Adipocyte (in vitro differentiated cells): ENCODE results near the gene MRPS26.
"Not testable (repeated sequence)": the region's sequence is repeated elsewhere in the genome, so short reads cannot be mapped to it uniquely, and the experiment has no call there.

ENCODE experiments used
- DNase-seq: peaks from one replicate; pipeline ENCODE4 v3.0.0-alpha.2; 2015; ENCODE audit warnings: low read depth
- H3K27me3 ChIP-seq: replicated peaks from 2 replicates; pipeline ENCODE4 v1.7.0; 2013; ENCODE audit warnings: mild to moderate bottlenecking, low read length, moderate library complexity; ENCODE audit not compliant: control insufficient read depth, insufficient read depth
- H3K36me3 ChIP-seq: 2 replicates; pipeline ENCODE4 v1.7.0; 2013; ENCODE audit warnings: low read length, mild to moderate bottlenecking, moderate library complexity; ENCODE audit not compliant: control insufficient read depth, insufficient read depth, severe bottlenecking
- H3K4me1 ChIP-seq: 2 replicates; pipeline ENCODE4 v1.7.0; 2013; ENCODE audit warnings: mild to moderate bottlenecking, low read length, moderate library complexity; ENCODE audit not compliant: control insufficient read depth, insufficient read depth
- H3K4me3 ChIP-seq: 2 replicates; pipeline ENCODE4 v1.7.0; 2013; ENCODE audit warnings: mild to moderate bottlenecking, low read length, moderate library complexity
- H3K9ac ChIP-seq: 2 replicates; pipeline ENCODE4 v1.7.0; 2013; ENCODE audit warnings: mild to moderate bottlenecking, low read length, moderate library complexity
- H3K9me3 ChIP-seq: 2 replicates; pipeline ENCODE4 v1.7.0; 2013; ENCODE audit warnings: mild to moderate bottlenecking, low read length, moderate library complexity; ENCODE audit not compliant: control insufficient read depth

The MRPS26 gene

DNA sequence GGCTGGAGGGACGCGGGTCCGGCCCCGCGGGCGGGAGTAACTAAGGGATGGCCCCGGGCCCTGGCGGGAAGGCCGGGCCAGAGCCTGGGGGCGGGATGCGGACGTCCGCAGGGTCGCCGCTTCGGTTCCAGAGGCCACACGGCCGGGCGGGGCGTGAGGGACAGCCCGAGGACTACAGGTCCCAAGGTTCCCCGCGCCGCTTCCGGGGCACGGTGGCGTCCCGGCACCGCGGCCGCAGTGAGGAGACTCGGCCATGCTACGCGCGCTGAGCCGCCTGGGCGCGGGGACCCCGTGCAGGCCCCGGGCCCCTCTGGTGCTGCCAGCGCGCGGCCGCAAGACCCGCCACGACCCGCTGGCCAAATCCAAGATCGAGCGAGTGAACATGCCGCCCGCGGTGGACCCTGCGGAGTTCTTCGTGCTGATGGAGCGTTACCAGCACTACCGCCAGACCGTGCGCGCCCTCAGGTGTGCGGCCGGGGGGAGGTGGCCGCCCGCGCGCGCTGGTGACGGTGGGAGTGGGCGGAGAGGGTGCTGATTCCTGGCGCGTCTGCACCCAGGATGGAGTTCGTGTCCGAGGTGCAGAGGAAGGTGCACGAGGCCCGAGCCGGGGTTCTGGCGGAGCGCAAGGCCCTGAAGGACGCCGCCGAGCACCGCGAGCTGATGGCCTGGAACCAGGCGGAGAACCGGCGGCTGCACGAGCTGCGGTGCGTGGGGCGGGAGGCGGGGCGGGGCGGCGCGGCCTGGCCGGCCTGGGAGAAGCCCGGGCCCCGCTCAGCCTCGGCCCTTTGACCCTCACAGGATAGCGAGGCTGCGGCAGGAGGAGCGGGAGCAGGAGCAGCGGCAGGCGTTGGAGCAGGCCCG lies at the start of gene MRPS26:
Gene MRPS26, plus strand, starts transcription at position 237 of the 861 bp plus-strand sequence. Its CDS starts 17 bp downstream, at position 254.
- peak within 1 kb of the TSS; percentile 91 for H3K4me3 ChIP-seq
- DNase-seq = peak; percentile 94
- no peaks in the 10 kb centered on the region for H3K9me3 ChIP-seq
- peaks cover 31% of the 10 kb centered on the region for H3K4me1 ChIP-seq
- H3K9ac ChIP-seq = peak within 1 kb of the TSS; percentile 93
- peaks cover 26% of the 10 kb centered on the region for H3K36me3 ChIP-seq
- H3K27me3 ChIP-seq = no peaks in the 10 kb centered on the region

DNA sequence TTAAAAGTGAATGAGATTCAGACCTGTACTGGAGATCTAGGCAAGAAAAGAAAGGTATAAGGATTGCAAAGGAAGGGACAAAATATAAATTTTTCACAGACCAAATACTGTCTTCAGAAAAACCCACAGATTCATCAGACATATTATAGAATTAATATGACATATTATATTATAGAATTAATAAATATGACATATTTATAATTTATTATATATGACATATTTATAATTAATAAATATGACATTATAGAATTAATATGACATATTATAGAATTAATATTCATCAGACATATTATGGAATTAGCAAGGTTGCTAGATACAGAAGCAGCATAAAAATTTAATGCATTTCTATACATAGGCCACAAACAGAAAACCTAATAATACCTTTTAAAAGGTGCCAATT lies 47.1 kb upstream of the MRPS26 start:
- peaks cover 35% of the 10 kb centered on the region for H3K36me3 ChIP-seq
- no peak overlapping the region for H3K9ac ChIP-seq
- H3K4me3 ChIP-seq = no peak overlapping the region
- H3K4me1 ChIP-seq = no peaks in the 10 kb centered on the region
- H3K27me3 ChIP-seq = no peaks in the 10 kb centered on the region
- DNase-seq = no peak
- H3K9me3 ChIP-seq = no peaks in the 10 kb centered on the region

GRCh38 chr20:3000852-3001523 lies 44.9 kb upstream of the MRPS26 start:
- Histone ChIP-seq H3K9ac (no peak overlapping the region), H3K4me1 (no peaks in the 10 kb centered on the region), H3K9me3 (no peaks in the 10 kb centered on the region), H3K4me3 (no peak overlapping the region), H3K27me3 (no peaks in the 10 kb centered on the region), H3K36me3 (peaks cover 32% of the 10 kb centered on the region)
- peak; percentile 7 for DNase-seq

- no peak overlapping the region for H3K9ac ChIP-seq
- H3K36me3 ChIP-seq = peaks cover 47% of the 10 kb centered on the region
- no peak overlapping the region for H3K4me3 ChIP-seq
- H3K4me1 ChIP-seq = no peaks in the 10 kb centered on the region
- no peaks in the 10 kb centered on the region for H3K27me3 ChIP-seq
- no peak for DNase-seq
- no peaks in the 10 kb centered on the region for H3K9me3 ChIP-seq
Measured at GRCh38 chr20:3003416-3003815, 42.4 kb upstream of the MRPS26 start.

GRCh38 chr20:3010985-3011723 lies 34.7 kb upstream of the MRPS26 start:
- peaks cover 83% of the 10 kb centered on the region for H3K36me3 ChIP-seq
- H3K9ac ChIP-seq = no peak overlapping the region
- peaks cover 6% of the 10 kb centered on the region for H3K4me1 ChIP-seq
- no peaks in the 10 kb centered on the region for H3K9me3 ChIP-seq
- H3K27me3 ChIP-seq = no peaks in the 10 kb centered on the region
- no peak overlapping the region for H3K4me3 ChIP-seq
- peak; percentile 50 for DNase-seq

DNA sequence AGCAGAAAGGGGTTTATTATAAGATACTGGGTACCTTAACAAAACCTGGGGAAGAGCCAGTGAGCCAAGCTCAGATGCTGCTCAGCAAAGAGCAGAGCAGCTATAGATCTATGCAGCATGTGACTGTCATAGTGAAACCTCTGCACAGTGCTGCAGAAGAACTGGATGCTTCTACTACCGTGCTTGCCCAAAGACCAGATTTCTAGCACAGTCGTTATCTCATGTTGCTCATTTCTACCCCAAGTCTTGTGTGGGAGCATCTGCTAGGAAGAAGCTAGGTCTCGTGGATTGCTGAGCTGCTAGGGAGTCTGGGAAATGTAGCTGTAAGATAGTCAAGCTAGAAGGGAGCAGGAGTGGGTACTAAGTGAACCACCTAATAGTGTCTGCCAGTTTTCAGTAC lies 34.1 kb upstream of the MRPS26 start:
- H3K4me3 ChIP-seq = no peak overlapping the region
- no peaks in the 10 kb centered on the region for H3K27me3 ChIP-seq
- peaks cover 6% of the 10 kb centered on the region for H3K4me1 ChIP-seq
- H3K9ac ChIP-seq = no peak overlapping the region
- no peaks in the 10 kb centered on the region for H3K9me3 ChIP-seq
- H3K36me3 ChIP-seq = peaks cover 81% of the 10 kb centered on the region
- DNase-seq = no peak

GRCh38 chr20:3013771-3014170 lies 32.1 kb upstream of the MRPS26 start:
- no peaks in the 10 kb centered on the region for H3K27me3 ChIP-seq
- H3K4me3 ChIP-seq = no peak overlapping the region
- no peaks in the 10 kb centered on the region for H3K9me3 ChIP-seq
- no peak overlapping the region for H3K9ac ChIP-seq
- no peak for DNase-seq
- H3K4me1 ChIP-seq = peaks cover 6% of the 10 kb centered on the region
- H3K36me3 ChIP-seq = peaks cover 69% of the 10 kb centered on the region

- Histone ChIP-seq H3K36me3 (peaks cover 65% of the 10 kb centered on the region), H3K4me1 (peaks cover 6% of the 10 kb centered on the region), H3K9ac (no peak overlapping the region), H3K27me3 (no peaks in the 10 kb centered on the region), H3K9me3 (no peaks in the 10 kb centered on the region), H3K4me3 (no peak overlapping the region)
- no peak for DNase-seq
Measured at GRCh38 chr20:3014179-3014578, 31.7 kb upstream of the MRPS26 start.

GRCh38 chr20:3014662-3015061 lies 31.2 kb upstream of the MRPS26 start:
- Histone ChIP-seq H3K4me3 (no peak overlapping the region), H3K9ac (no peak overlapping the region), H3K4me1 (peaks cover 6% of the 10 kb centered on the region), H3K27me3 (no peaks in the 10 kb centered on the region), H3K36me3 (peaks cover 61% of the 10 kb centered on the region), H3K9me3 (no peaks in the 10 kb centered on the region)
- DNase-seq = no peak

GRCh38 chr20:3015302-3015701 lies 30.6 kb upstream of the MRPS26 start:
- DNase-seq, H3K4me1 ChIP-seq, H3K9me3 ChIP-seq, H3K27me3 ChIP-seq, H3K9ac ChIP-seq, H3K4me3 ChIP-seq: not testable (repeated sequence)
- peaks cover 55% of the 10 kb centered on the region for H3K36me3 ChIP-seq

DNA sequence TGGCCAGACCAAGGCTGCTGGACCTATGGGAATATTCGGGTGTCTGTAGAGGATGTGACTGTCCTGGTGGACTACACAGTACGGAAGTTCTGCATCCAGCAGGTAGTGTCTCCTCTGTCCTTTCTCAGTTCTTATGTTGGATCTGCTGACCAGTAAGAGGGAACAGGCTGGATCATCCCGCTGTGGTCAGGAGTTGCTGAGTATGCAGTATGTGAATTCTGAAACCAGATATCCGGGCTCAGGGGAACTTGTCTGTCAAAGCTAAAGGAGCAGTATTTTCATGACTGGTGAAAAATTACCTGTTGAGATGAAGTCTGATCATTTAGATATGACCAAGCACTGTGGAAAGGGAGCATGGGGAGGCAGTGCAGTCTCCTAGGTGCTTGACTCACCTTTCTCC lies 24.5 kb upstream of the MRPS26 start:
- H3K36me3 ChIP-seq = peaks cover 61% of the 10 kb centered on the region
- no peaks in the 10 kb centered on the region for H3K27me3 ChIP-seq
- H3K9ac ChIP-seq = no peak overlapping the region
- H3K4me1 ChIP-seq = no peaks in the 10 kb centered on the region
- H3K4me3 ChIP-seq = no peak overlapping the region
- H3K9me3 ChIP-seq = no peaks in the 10 kb centered on the region
- DNase-seq = no peak
